HepG2 (cell line): ENCODE data around the gene ARVCF. TPM values are rescaled to one million over a fixed set of nuclear protein-coding genes. Genes with fewer than 3 reads are reported as not detected.

Experiments
- ATAD3A ChIP-seq: sonication (generic); formaldehyde crosslinking; IDR thresholded peaks from 2 replicates; pipeline ENCODE4 v1.4.0; 2020; ENCODE audit warnings: missing genetic modification reagents
- EZH2 ChIP-seq: conservative IDR thresholded peaks from 2 replicates; pipeline ENCODE4 v1.6.1; 2012; ENCODE audit warnings: mild to moderate bottlenecking, low read depth, low read length, moderate library complexity
- HOXA5 ChIP-seq: sonication (generic); formaldehyde crosslinking; IDR thresholded peaks from 2 replicates; pipeline ENCODE4 v1.4.0; 2020; ENCODE audit warnings: missing genetic modification reagents
- KAT2B ChIP-seq: fragments of 150-350 bp; IDR thresholded peaks from 2 replicates; pipeline ENCODE4 v1.6.1; 2014; ENCODE audit warnings: low read depth, low read length, borderline replicate concordance
- KDM2A ChIP-seq: sonication (generic); formaldehyde crosslinking; IDR thresholded peaks from 2 replicates; pipeline ENCODE4 v1.4.0; 2020; ENCODE audit warnings: low read depth, missing genetic modification reagents, borderline replicate concordance
- MAFK ChIP-seq, 2 experiments: IDR thresholded peaks in 1 of 2; conservative IDR thresholded peaks in 1 of 2; 2 replicates each; pipeline ENCODE4 v1.6.1; 2011; ENCODE audit warnings: improper control_type of control experiment in 2 of 2, low read length in 2 of 2
- PRMT3 ChIP-seq: sonication (generic); formaldehyde crosslinking; IDR thresholded peaks from 2 replicates; pipeline ENCODE4 v1.8.1; 2022; ENCODE audit warnings: low read depth, mild to moderate bottlenecking, moderate library complexity, missing genetic modification reagents, borderline replicate concordance
- PTBP1 ChIP-seq: fragments of 200-400 bp; formaldehyde crosslinking; IDR thresholded peaks from 2 replicates; pipeline ENCODE4 v1.6.1; 2018; ENCODE audit warnings: low read length, low read depth; ENCODE audit not compliant: poor library complexity, severe bottlenecking
- RAD51 ChIP-seq: fragments of 450-650 bp; IDR thresholded peaks from 2 replicates; pipeline ENCODE4 v1.6.1; 2016; ENCODE audit warnings: borderline replicate concordance
- RARA ChIP-seq: IDR thresholded peaks from 2 replicates; pipeline ENCODE4 v1.6.1; 2016; ENCODE audit warnings: missing genetic modification reagents, missing compliant biosample characterization
- RELA ChIP-seq: sonication (generic); formaldehyde crosslinking; IDR thresholded peaks from 2 replicates; pipeline ENCODE4 v1.4.0; 2020; ENCODE audit warnings: missing genetic modification reagents
- SAP130 ChIP-seq: IDR thresholded peaks from 2 replicates; pipeline ENCODE4 v1.6.1; 2016; ENCODE audit warnings: low read depth
- SETDB1 ChIP-seq: sonication (generic); formaldehyde crosslinking; IDR thresholded peaks from 2 replicates; pipeline ENCODE4 v1.5.1; 2020; ENCODE audit warnings: missing genetic modification reagents, mild to moderate bottlenecking, borderline replicate concordance
- SMAD3 ChIP-seq: sonication (generic); formaldehyde crosslinking; IDR thresholded peaks from 2 replicates; pipeline ENCODE4 v1.4.0; 2020; ENCODE audit warnings: missing genetic modification reagents
- SOX13 ChIP-seq, 3 experiments: fragments of 450-650 bp in 1 of 3; sonication (generic) in 1 of 3; formaldehyde crosslinking in 1 of 3; IDR thresholded peaks in 2 of 3; conservative IDR thresholded peaks in 1 of 3; 2 replicates each; pipeline versions ENCODE4 v1.5.0 to v1.6.1; 2016 to 2020; ENCODE audit warnings: antibody characterized with exemption in 1 of 3, mild to moderate bottlenecking in 1 of 3, missing compliant biosample characterization in 1 of 3, missing genetic modification reagents in 1 of 3, moderate library complexity in 1 of 3
- THYN1 ChIP-seq: sonication (generic); formaldehyde crosslinking; IDR thresholded peaks from 2 replicates; pipeline ENCODE4 v1.8.1; 2023; ENCODE audit warnings: low read depth, mild to moderate bottlenecking, moderate library complexity, missing genetic modification reagents, borderline replicate concordance
- ZNF543 ChIP-seq: sonication (generic); formaldehyde crosslinking; IDR thresholded peaks from 2 replicates; pipeline ENCODE4 v1.4.0; 2020; ENCODE audit warnings: mild to moderate bottlenecking, missing genetic modification reagents
- ZNF562 ChIP-seq: sonication (generic); formaldehyde crosslinking; IDR thresholded peaks from 2 replicates; pipeline ENCODE4 v1.8.0; 2022; ENCODE audit warnings: missing genetic modification reagents, borderline replicate concordance
- ZNF619 ChIP-seq: sonication (generic); formaldehyde crosslinking; IDR thresholded peaks from 2 replicates; pipeline ENCODE4 v1.4.0; 2020; ENCODE audit warnings: mild to moderate bottlenecking, missing genetic modification reagents
- ZNF678 ChIP-seq: sonication (generic); formaldehyde crosslinking; IDR thresholded peaks from 2 replicates; pipeline ENCODE4 v1.4.0; 2020; ENCODE audit warnings: mild to moderate bottlenecking, missing genetic modification reagents
- ZNF891 ChIP-seq: sonication (generic); formaldehyde crosslinking; IDR thresholded peaks from 2 replicates; pipeline ENCODE4 v1.5.0; 2020; ENCODE audit warnings: mild to moderate bottlenecking, missing genetic modification reagents
- ZSCAN30 ChIP-seq: sonication (generic); formaldehyde crosslinking; IDR thresholded peaks from 2 replicates; pipeline ENCODE4 v1.5.0; 2020; ENCODE audit warnings: mild to moderate bottlenecking, missing genetic modification reagents
- polyA plus RNA-seq, 8 experiments: library from polyadenylated mRNA; depleted of rRNA in 3 of 8; stranded (reverse) in 7 of 8; unstranded in 1 of 8; fragments of >200 nt; fragmentation: Illumina TruSeq in 4 of 8; extraction: Trizol in 4 of 8; gene quantifications; 2 replicates each; pipeline versions ENCODE4 v1.2.1 to v1.2.3, GENCODE V29; 2011 to 2016; ENCODE audit warnings: low read depth in 4 of 8, missing spikeins in 1 of 8, mixed read lengths in 1 of 8; ENCODE audit not compliant: insufficient read depth in 1 of 8
- total RNA-seq, 5 experiments: library from RNA; depleted of rRNA; stranded (reverse); fragments of >200 nt; fragmentation: Illumina TruSeq; extraction: Trizol; gene quantifications; 2 replicates each; pipeline ENCODE4 v1.2.3, GENCODE V29; 2016; ENCODE audit warnings: low read depth in 1 of 5
- TF ChIP-seq, protein P1 (sequence below): sonication (generic); formaldehyde crosslinking; IDR thresholded peaks from 2 replicates; pipeline ENCODE4 v1.4.0; 2020; ENCODE audit warnings: missing genetic modification reagents
- TF ChIP-seq, protein P2 (sequence below): sonication (generic); formaldehyde crosslinking; IDR thresholded peaks from 2 replicates; pipeline ENCODE4 v1.5.0; 2020; ENCODE audit warnings: missing genetic modification reagents
- TF ChIP-seq, protein P3 (sequence below): sonication (generic); formaldehyde crosslinking; IDR thresholded peaks from 2 replicates; pipeline ENCODE4 v1.5.0; 2020; ENCODE audit warnings: missing genetic modification reagents, mild to moderate bottlenecking, borderline replicate concordance

ARVCF gene
- total and polyA plus RNA-seq, 2 of the 13 experiments (the other 11 are each of a cell fraction or from before 2014, with no cell fraction given): 16.4 to 17.7 TPM

DNA sequence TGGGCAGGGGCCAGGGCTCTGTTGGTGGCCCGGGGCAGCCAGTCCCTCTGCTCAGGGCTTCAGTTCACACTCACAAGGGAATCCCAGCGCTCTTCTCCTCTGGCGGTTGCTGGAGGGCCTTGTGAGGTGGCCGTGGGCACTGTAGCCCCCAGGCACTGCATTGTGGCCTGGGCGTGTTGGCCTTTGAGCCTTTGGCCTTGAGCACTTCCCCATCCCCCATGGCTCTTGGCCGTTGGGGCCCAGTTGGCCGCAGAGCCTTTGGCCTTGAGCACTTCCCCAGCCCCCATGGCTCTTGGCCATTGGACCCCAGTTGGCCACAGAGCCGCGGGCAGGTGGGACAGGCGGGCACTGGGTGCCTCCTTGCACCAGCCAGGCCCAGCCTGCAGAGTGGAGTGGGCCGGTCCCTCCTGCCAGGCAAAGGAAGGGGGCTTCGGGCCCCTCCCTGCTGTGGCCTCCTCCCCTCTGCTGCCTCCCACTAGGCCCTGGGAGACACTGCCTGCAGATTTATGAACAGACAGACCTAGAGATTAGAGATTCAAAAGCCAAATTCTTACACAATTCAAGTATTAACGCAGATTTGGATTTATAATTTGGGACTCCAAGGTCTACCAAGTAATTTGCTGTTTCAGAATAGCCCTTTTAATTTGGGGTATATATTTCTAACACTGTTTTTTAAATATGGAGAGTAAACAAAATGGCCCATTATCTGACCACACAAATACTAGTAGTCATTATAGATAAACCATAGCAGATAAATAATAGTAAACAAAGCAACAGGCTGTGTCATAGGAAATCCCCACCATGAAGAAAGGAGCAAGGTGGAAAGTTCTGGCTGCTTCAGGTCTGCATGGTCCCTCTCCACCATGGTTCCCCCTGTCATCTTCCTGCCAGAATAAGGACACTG is 56.8 kb downstream of the ARVCF start (continued):
- TF ChIP-seq PTBP1 (no peak), MAFK (conservative IDR thresholded peaks at IDR 0.05 in 1 of 2, IDR thresholded peaks at IDR 0.05 in 1 of 2; ENCODE audit: low read length in 2 of 2) (no peak), ZNF619 (CRISPR knock-in tag) (no peak), ZSCAN30 (CRISPR knock-in tag) (no peak), SAP130 (CRISPR knock-in tag) (peak; percentile 53), RAD51 (no peak), SMAD3 (CRISPR knock-in tag) (0 out of 2 replicates have a peak, but pooled peaks have one; percentile 15), ZNF891 (no peak), HOXA5 (CRISPR knock-in tag) (no peak), RELA (0 out of 2 replicates have a peak, but pooled peaks have one; percentile 32), ZNF562 (CRISPR knock-in tag) (no peak), KAT2B (no peak), PRMT3 (CRISPR knock-in tag) (no peak), KDM2A (CRISPR knock-in tag) (peak; percentile 81; the same call in 1 of the 2 replicates), ZNF678 (CRISPR knock-in tag) (no peak), ATAD3A (CRISPR knock-in tag) (0 out of 2 replicates have a peak, but pooled peaks have one; percentile 52), ZNF543 (no peak), THYN1 (CRISPR knock-in tag) (no peak), EZH2 (no peak), SETDB1 (CRISPR knock-in tag) (no peak), RARA (CRISPR knock-in tag) (peak; percentile 62), SOX13 (IDR thresholded peaks at IDR 0.05) (no peak), SOX13 (CRISPR knock-in tag; conservative IDR thresholded peaks at IDR 0.05 in 1 of 2, IDR thresholded peaks at IDR 0.05 in 1 of 2) (peak; percentile 27 to 59; a peak in 1 of 4 replicates)
- TF ChIP-seq, protein P1, sequence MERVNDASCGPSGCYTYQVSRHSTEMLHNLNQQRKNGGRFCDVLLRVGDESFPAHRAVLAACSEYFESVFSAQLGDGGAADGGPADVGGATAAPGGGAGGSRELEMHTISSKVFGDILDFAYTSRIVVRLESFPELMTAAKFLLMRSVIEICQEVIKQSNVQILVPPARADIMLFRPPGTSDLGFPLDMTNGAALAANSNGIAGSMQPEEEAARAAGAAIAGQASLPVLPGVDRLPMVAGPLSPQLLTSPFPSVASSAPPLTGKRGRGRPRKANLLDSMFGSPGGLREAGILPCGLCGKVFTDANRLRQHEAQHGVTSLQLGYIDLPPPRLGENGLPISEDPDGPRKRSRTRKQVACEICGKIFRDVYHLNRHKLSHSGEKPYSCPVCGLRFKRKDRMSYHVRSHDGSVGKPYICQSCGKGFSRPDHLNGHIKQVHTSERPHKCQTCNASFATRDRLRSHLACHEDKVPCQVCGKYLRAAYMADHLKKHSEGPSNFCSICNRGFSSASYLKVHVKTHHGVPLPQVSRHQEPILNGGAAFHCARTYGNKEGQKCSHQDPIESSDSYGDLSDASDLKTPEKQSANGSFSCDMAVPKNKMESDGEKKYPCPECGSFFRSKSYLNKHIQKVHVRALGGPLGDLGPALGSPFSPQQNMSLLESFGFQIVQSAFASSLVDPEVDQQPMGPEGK (CRISPR knock-in tag): peak; percentile 92
- TF ChIP-seq, protein P2, sequence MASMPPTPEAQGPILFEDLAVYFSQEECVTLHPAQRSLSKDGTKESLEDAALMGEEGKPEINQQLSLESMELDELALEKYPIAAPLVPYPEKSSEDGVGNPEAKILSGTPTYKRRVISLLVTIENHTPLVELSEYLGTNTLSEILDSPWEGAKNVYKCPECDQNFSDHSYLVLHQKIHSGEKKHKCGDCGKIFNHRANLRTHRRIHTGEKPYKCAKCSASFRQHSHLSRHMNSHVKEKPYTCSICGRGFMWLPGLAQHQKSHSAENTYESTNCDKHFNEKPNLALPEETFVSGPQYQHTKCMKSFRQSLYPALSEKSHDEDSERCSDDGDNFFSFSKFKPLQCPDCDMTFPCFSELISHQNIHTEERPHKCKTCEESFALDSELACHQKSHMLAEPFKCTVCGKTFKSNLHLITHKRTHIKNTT (CRISPR knock-in tag): no peak
- TF ChIP-seq, protein P3, sequence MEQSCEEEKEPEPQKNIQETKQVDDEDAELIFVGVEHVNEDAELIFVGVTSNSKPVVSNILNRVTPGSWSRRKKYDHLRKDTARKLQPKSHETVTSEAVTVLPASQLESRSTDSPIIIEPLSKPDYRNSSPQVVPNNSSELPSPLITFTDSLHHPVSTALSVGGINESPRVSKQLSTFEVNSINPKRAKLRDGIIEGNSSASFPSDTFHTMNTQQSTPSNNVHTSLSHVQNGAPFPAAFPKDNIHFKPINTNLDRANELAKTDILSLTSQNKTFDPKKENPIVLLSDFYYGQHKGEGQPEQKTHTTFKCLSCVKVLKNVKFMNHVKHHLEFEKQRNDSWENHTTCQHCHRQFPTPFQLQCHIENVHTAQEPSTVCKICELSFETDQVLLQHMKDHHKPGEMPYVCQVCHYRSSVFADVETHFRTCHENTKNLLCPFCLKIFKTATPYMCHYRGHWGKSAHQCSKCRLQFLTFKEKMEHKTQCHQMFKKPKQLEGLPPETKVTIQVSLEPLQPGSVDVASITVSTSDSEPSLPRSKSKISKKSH (CRISPR knock-in tag): no peak
